HG02588 (cell line): Measurements from ENCODE around the gene CRIP1.

Experiments
- ATAC-seq: cut with Tn5 transposase; IDR thresholded peaks from one replicate; pipeline ENCODE4 v1.9.1; 2021; ENCODE audit warnings: mild to moderate bottlenecking, moderate library complexity; ENCODE audit not compliant: unreplicated experiment

CRIP1 gene

GRCh38 chr14:105503296-105503640 lies 16.6 kb downstream of the CRIP1 start:
- no peak for ATAC-seq

DNA sequence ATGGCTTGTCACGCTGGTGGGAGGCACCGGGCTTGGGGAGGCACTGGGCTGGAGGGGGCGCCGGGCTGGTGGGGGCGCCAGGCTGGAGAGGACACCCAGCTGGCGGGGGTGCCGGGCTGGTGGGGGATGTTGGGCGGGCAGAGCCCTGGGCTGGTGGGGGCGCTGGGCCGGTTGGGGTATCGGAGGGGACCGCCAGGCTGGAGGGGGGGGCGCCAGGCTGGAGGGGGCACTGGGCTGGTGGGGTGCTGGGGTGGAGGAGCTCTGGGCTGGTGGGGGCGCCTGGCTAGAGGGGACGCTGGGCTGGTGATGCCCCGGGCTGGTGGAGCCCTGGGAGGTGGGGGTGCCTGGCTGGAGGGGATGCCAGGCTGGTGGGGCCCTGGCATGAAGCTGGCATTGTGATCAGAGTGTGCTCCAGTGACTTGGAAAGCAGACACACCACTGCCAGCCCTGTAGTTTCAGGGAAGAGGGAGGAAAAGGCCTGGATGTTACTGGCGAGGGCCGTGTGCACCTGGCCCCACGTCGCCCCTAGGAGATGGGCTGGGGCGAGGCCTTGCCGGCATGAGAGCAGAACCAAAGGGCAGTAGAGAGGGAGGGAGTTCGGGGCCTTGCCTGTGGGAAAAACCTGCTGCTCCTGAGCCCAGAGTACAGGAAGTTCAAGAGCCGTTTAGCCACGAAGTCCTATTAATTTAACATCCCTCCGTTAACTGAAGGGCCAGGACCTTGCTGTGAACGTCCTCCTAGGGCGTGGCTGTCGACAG lies 17.4 kb downstream of the CRIP1 start:
- no peak for ATAC-seq

DNA sequence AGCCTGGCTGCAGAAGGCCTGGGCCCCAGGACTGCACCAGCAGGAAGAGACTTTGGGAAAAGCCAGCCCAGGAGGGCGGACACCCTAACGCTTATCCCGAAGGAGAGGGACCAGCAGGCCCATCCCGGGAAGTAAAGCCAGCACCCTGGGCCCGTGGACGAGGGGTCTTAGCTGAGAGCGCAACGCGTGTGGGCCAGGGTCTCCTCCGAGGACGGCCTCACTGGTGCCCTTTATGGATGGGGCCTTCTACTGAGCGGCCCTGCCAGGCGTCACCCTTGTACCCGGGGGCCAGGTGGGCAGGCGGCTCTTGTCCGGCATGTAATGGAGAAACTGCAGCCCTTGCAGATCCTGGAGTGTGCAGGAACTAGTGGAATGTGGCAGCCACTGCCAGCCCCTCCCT lies 18.4 kb downstream of the CRIP1 start:
- ATAC-seq: no peak

GRCh38 chr14:105507247-105507646 lies 20.6 kb downstream of the CRIP1 start:
- no peak for ATAC-seq

GRCh38 chr14:105508069-105508468 lies 21.4 kb downstream of the CRIP1 start:
- no peak for ATAC-seq

GRCh38 chr14:105508601-105509000 lies 21.9 kb downstream of the CRIP1 start:
- no peak for ATAC-seq

DNA sequence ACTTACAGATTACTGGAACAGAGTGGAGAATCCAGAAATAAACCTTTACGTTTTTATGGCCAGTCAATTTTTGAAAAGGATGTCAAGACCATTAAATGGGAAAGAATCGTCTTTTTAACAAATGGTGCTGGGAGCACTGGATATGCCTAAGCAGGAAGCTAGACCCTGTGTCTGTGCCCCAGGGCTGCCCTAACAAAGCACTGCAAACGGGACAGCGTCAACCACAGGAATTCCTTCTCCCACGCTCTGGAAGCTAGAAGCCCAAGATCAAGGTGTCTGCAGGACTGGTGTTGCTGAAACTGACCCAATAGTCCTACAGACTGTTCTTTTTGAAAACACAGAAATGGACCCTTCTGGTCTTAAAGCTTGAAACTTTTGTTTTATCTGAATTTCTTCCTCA lies 30.4 kb downstream of the CRIP1 start:
- no peak for ATAC-seq

GRCh38 chr14:105519946-105520698 lies 33.4 kb downstream of the CRIP1 start:
- ATAC-seq: no peak

GRCh38 chr14:105525326-105525725 lies 38.6 kb downstream of the CRIP1 start:
- no peak for ATAC-seq

DNA sequence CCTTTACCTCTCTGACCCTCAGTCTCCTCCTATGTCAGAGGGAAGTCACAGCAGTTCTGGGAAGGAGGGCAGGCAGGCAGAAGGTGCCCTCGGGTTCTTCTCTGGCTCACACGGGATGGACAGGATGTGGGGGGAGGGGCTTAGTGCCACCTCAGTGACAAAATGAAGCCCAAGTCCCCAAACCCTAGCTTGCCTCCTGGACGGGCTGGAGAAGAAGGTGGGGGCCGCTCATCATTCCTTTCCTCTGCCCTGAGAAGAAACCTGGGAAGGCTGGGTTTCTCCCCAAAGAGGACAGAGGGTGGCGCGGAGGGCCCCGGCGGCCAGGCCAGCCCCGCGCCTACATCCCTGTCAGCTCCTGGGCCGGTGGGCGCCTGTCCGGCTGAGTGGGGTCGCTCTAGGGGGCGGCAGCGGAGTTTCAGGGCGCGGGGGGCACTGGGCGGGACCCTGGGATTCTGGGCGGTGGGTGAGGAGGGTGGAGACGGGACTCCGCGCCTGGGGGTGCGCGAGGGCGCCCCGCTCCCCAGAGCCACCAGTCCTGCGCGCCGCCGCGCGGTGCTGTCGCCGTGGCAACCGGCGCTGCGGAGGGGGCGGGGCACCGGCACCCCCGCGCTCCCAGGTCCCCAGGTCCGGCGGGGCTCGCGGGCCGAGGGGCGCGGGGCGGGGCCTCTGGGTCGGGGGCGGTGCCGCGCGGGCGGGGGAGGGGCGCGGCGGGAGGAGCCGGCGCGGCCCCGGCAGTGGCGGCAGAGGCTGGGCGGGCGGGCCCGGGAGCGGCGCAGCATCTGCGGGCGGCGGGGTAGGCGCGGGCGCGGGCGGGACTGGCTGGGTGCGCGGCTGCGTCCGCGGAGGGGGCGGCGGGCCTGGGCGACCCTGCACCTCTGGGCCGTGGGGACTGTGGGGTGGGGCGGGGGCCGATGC lies 39.4 kb downstream of the CRIP1 start, which contains the start of gene TMEM121:
TSS of gene TMEM121 (plus strand) at position 723 of the 915 bp plus-strand sequence. CDS start 2,252 bp downstream, outside the sequence.
- ATAC-seq: no peak

GRCh38 chr14:105526776-105527380 lies 40.2 kb downstream of the CRIP1 start:
- no peak for ATAC-seq

GRCh38 chr14:105527381-105527825 lies 40.7 kb downstream of the CRIP1 start:
- no peak for ATAC-seq

- ATAC-seq: peak; percentile 48
These were observed 41.3 kb downstream of the CRIP1 start for GRCh38 chr14:105527826-105528585.

- no peak for ATAC-seq
These were observed 42.1 kb downstream of the CRIP1 start for GRCh38 chr14:105528586-105529318.

- no peak for ATAC-seq
These were observed 42.6 kb downstream of the CRIP1 start for GRCh38 chr14:105529319-105529568.

GRCh38 chr14:105529569-105530284 lies 43.0 kb downstream of the CRIP1 start:
- no peak for ATAC-seq

- ATAC-seq: no peak
These were observed 43.8 kb downstream of the CRIP1 start for GRCh38 chr14:105530285-105531087.
